Measurements from ENCODE around the gene PDE9A.

The PDE9A gene

DNA sequence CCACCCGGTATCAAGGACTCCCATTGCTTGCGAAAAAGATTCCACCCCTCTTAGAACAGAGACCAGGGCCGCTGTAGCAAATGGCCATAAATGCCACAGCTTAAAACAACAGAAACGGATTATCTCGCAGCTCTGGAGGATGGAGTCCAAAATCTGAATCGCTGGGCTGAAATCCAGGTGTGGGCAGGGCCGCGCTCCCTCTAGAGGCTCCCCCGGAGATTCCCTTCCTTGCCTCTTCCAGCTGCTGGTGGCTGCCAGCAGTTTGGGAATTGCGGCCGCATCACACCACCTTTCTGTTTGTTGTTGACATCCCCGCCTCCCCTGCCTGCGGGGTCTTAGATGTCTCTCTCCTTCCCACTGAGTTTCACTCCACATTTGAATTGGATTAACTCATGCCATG lies 15.6 kb downstream of the PDE9A start:
- TF ChIP-seq FOXK2 (IDR thresholded peaks at IDR 0.05), result no peak
- no peak for TF ChIP-seq ARNT (IDR thresholded peaks at IDR 0.05)
- TF ChIP-seq LEF1 (IDR thresholded peaks at IDR 0.05; ENCODE audit: borderline replicate concordance), result no peak
- TF ChIP-seq NFRKB (IDR thresholded peaks at IDR 0.05), result no peak
- TF ChIP-seq L3MBTL2 (conservative IDR thresholded peaks at IDR 0.05), result no peak
- TF ChIP-seq SP1 (IDR thresholded peaks at IDR 0.05), result no peak
- TF ChIP-seq CTBP1 (IDR thresholded peaks at IDR 0.05; ENCODE audit: borderline replicate concordance), result no peak
- ChIA-PET CTCF (no interaction called here), POLR2A (no interaction called here)
- DNase-seq (ENCODE audit: extremely low spot score), result no peak

DNA sequence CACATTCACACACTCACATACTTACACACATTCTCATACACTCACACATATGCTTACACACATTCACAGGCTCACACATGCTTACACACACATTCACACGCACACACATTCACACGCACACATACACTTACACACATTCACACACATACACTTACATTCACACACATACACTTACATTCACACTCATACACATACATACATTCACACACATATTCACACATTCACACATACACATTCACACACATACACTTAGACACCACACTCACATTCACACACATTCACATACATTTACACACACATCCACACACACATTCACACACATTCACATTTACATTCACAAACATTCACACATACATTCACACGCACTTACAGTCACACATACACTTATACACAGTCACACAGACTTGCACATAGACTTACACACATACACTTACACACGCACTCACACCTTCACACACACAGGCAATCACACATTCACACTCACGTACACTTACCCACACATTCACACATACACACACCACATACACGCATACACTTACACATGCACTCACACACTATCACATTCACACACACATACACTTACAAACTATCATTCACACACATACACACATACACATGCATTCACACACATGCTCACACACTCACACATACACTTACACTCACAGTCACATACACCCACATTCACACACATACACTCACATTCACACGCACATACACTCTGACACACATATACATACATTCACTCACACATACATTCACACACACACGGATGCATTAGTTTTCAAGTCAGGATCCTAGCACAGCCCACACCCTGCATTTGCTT lies 16.8 kb downstream of the PDE9A start:
- DNase-seq (ENCODE audit: extremely low spot score), result no peak
- POLR2A ChIA-PET, result no interaction called here
- CTCF ChIA-PET, result no interaction called here
- no peak for TF ChIP-seq ZNF384 (IDR thresholded peaks at IDR 0.05)
- TF ChIP-seq FOXA1 (IDR thresholded peaks at IDR 0.05), result no peak
- no peak for TF ChIP-seq BHLHE40 (IDR thresholded peaks at IDR 0.05; ENCODE audit: borderline replicate concordance)
- TF ChIP-seq ARNT (IDR thresholded peaks at IDR 0.05), result no peak
- no peak for TF ChIP-seq LEF1 (IDR thresholded peaks at IDR 0.05; ENCODE audit: borderline replicate concordance)
- no peak for TF ChIP-seq FOXM1 (IDR thresholded peaks at IDR 0.05; ENCODE audit: borderline replicate concordance)
- no peak for TF ChIP-seq HDGF (IDR thresholded peaks at IDR 0.05; ENCODE audit: borderline replicate concordance)
- TF ChIP-seq FOXK2 (IDR thresholded peaks at IDR 0.05), result no peak
- TF ChIP-seq NFRKB (IDR thresholded peaks at IDR 0.05), result no peak
- peak; percentile 17; the same call in 1 of the 2 replicates for TF ChIP-seq SUZ12 (IDR thresholded peaks at IDR 0.05)
- TF ChIP-seq, protein P1, sequence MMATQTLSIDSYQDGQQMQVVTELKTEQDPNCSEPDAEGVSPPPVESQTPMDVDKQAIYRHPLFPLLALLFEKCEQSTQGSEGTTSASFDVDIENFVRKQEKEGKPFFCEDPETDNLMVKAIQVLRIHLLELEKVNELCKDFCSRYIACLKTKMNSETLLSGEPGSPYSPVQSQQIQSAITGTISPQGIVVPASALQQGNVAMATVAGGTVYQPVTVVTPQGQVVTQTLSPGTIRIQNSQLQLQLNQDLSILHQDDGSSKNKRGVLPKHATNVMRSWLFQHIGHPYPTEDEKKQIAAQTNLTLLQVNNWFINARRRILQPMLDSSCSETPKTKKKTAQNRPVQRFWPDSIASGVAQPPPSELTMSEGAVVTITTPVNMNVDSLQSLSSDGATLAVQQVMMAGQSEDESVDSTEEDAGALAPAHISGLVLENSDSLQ (IDR thresholded peaks at IDR 0.05), result no peak; the same call in 1 of the 2 replicates
- TF ChIP-seq TARDBP (IDR thresholded peaks at IDR 0.05), result peak; percentile 37; the same call in 1 of the 2 replicates
- 0 out of 2 replicates have a peak, but pooled peaks have one; percentile 18 for TF ChIP-seq SP1 (IDR thresholded peaks at IDR 0.05)
- TF ChIP-seq CTBP1 (IDR thresholded peaks at IDR 0.05; ENCODE audit: borderline replicate concordance), result peak; percentile 47; the same call in 1 of the 2 replicates
- TF ChIP-seq L3MBTL2 (conservative IDR thresholded peaks at IDR 0.05), result no peak; the same call in 1 of the 2 replicates
- no peak; the same call in 1 of the 2 replicates for TF ChIP-seq ELF4 (IDR thresholded peaks at IDR 0.05)

DNA sequence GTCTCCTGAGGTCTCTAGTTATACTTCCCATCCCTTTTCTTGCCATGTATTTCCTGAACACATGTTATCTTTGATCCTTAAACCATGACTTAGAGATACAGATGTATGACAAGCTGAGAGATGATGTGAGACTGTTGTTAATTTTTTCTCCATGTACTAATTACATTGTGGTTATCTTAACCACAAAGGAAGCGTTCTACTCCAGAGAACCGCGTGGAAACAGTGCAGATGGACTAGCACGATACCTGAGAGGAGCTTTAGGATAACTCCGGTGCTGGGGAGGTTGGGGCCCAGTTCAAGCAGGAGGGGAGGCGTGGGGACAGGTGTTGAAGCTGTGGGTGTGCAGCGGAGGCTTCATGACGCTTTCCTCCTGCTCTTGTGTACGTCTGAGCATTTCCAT lies 17.5 kb downstream of the PDE9A start:
- TF ChIP-seq TARDBP (IDR thresholded peaks at IDR 0.05) (no peak), HDGF (IDR thresholded peaks at IDR 0.05; ENCODE audit: borderline replicate concordance) (no peak), LEF1 (IDR thresholded peaks at IDR 0.05; ENCODE audit: borderline replicate concordance) (no peak), ELF4 (IDR thresholded peaks at IDR 0.05) (no peak), FOXK2 (IDR thresholded peaks at IDR 0.05) (no peak), CTBP1 (IDR thresholded peaks at IDR 0.05; ENCODE audit: borderline replicate concordance) (no peak), ZNF384 (IDR thresholded peaks at IDR 0.05) (no peak), ARNT (IDR thresholded peaks at IDR 0.05) (no peak), L3MBTL2 (conservative IDR thresholded peaks at IDR 0.05) (no peak), BHLHE40 (IDR thresholded peaks at IDR 0.05; ENCODE audit: borderline replicate concordance) (no peak), NFRKB (IDR thresholded peaks at IDR 0.05) (no peak), FOXA1 (IDR thresholded peaks at IDR 0.05) (no peak), SUZ12 (IDR thresholded peaks at IDR 0.05) (no peak), FOXM1 (IDR thresholded peaks at IDR 0.05; ENCODE audit: borderline replicate concordance) (no peak)
- TF ChIP-seq, protein P1 (IDR thresholded peaks at IDR 0.05), result no peak
- no peak for DNase-seq (ENCODE audit: extremely low spot score)
- ChIA-PET POLR2A (no interaction called here), CTCF (interaction anchor here (0.8 kb wide), 1 partner anchor 16 kb away, joined by 3 read pairs; no protein-coding TSS in a partner anchor)

DNA sequence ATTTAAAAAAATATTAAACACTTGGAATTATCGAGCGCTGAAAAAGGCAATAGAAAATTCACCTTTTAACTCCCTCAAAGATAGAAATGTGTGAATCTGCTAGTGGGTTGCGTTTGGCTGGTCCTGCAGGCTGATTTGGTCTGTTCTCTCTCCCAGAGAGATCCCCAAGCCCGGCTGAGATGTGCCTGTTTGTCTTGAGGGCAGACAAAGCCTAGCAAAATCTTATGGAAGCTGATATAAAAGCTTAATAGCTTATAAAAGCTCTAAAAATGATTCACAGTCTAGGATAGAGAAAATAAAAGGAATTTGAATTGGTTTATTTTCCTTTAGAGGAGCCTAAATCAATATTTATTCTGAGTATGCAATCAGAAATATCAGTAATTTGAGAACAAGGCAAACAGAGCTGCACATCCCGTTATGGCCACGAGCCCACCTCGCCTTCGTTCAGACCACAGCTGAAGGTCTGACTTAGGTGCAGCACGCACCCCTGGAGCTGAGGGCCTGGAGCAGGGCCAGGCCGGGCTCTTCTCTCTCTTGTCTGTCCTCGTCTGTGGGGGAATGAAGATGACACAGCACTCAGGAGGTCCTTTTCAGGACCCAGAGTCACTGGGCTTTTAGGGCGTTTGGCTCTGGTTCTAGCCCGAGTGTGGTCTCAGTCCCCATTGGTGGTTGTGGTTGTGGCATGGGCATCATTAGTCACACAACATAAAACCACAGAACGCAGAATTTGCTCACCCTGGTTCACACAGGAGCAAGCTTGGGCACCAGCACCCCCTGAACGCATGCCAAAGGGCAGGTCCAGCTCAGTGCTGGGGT lies 18.6 kb downstream of the PDE9A start:
- ChIA-PET POLR2A (interaction anchor here (1.3 kb wide), 1 partner anchor 17 kb away, joined by 5 read pairs; no protein-coding TSS in a partner anchor), CTCF (no interaction called here)
- DNase-seq (ENCODE audit: extremely low spot score), result no peak

More for the DNA sequence above, 18.6 kb downstream of the PDE9A start:
- TF ChIP-seq L3MBTL2 (conservative IDR thresholded peaks at IDR 0.05) (no peak), LEF1 (IDR thresholded peaks at IDR 0.05; ENCODE audit: borderline replicate concordance) (no peak), NFRKB (IDR thresholded peaks at IDR 0.05) (no peak), HDGF (IDR thresholded peaks at IDR 0.05; ENCODE audit: borderline replicate concordance) (no peak), FOXK2 (IDR thresholded peaks at IDR 0.05) (no peak), SP1 (IDR thresholded peaks at IDR 0.05) (no peak), CTBP1 (IDR thresholded peaks at IDR 0.05; ENCODE audit: borderline replicate concordance) (no peak), TARDBP (IDR thresholded peaks at IDR 0.05) (no peak), ZNF384 (IDR thresholded peaks at IDR 0.05) (no peak), ARNT (IDR thresholded peaks at IDR 0.05) (no peak), BHLHE40 (IDR thresholded peaks at IDR 0.05; ENCODE audit: borderline replicate concordance) (no peak), SUZ12 (IDR thresholded peaks at IDR 0.05) (no peak), FOXM1 (IDR thresholded peaks at IDR 0.05; ENCODE audit: borderline replicate concordance) (no peak), ELF4 (IDR thresholded peaks at IDR 0.05) (no peak), FOXA1 (IDR thresholded peaks at IDR 0.05) (no peak)
- TF ChIP-seq, protein P1 (IDR thresholded peaks at IDR 0.05), result no peak
